Choroid plexus epithelial cell (primary cell): Measurements from ENCODE around the gene ADRA2B.

ENCODE experiments used
- DNase-seq: peaks from one replicate; pipeline ENCODE4 v3.0.0-alpha.2; 2010; ENCODE audit warnings: low read depth
- H3K4me3 ChIP-seq: 2 replicates; pipeline ENCODE4 v1.5.1; 2011; ENCODE audit warnings: low read depth, mild to moderate bottlenecking, control low read depth, low read length, moderate library complexity
- TF ChIP-seq, protein P1 (sequence below): conservative IDR thresholded peaks from 2 replicates; pipeline ENCODE4 v1.5.1; 2011; ENCODE audit warnings: low read depth, mild to moderate bottlenecking, control low read depth, inconsistent platforms, low read length, moderate library complexity

The ADRA2B gene

DNA sequence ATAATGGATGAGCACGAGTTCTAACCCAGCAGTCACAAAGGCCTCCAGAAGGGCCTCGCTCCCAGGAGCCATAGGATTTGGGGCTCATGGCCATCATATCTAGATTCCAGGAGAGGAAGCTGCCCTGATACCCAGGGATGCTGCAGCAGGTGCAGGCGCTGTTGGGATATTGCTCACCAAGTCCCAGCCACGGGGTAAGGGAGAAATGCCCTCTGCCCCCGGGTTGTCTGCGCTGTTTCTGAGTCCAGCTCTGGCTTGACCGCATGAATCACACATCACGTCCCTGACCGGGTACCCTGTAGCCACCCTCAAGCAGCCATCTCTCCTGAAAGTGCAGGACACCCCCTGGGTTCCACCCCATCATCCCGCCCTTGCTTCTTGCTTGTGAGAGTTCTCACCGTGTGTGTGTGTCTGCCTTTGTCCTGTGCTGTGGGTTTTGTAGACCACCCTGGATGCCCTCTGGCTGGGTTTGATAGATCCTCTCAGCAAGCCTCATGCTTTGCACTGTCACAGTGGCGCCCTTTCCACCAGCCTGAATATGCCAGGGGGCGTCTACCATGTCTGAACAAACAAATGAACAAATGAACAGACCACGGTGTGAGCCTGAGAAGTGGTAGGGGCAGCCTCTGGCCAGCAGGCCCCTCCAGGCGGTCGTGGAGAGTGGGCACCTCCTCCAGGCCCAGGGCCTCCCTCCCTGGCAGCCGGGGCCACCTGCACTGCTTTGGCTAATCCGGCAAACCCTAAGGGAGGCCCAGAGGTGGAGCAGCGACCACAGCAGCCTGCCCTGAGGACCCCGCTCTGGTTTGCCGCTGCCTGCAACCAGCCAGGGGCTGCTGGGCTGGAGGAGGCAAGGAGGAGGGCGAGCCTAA is 32.1 kb downstream of the ADRA2B start:
- no peak for DNase-seq
- no peak overlapping the region for H3K4me3 ChIP-seq
- TF ChIP-seq, protein P1, sequence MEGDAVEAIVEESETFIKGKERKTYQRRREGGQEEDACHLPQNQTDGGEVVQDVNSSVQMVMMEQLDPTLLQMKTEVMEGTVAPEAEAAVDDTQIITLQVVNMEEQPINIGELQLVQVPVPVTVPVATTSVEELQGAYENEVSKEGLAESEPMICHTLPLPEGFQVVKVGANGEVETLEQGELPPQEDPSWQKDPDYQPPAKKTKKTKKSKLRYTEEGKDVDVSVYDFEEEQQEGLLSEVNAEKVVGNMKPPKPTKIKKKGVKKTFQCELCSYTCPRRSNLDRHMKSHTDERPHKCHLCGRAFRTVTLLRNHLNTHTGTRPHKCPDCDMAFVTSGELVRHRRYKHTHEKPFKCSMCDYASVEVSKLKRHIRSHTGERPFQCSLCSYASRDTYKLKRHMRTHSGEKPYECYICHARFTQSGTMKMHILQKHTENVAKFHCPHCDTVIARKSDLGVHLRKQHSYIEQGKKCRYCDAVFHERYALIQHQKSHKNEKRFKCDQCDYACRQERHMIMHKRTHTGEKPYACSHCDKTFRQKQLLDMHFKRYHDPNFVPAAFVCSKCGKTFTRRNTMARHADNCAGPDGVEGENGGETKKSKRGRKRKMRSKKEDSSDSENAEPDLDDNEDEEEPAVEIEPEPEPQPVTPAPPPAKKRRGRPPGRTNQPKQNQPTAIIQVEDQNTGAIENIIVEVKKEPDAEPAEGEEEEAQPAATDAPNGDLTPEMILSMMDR = no peak

- TF ChIP-seq, protein P1 = no peak
- DNase-seq = no peak
- no peak overlapping the region for H3K4me3 ChIP-seq
Observed at GRCh38 chr2:96083064-96083939, 33.1 kb downstream of the ADRA2B start.

DNA sequence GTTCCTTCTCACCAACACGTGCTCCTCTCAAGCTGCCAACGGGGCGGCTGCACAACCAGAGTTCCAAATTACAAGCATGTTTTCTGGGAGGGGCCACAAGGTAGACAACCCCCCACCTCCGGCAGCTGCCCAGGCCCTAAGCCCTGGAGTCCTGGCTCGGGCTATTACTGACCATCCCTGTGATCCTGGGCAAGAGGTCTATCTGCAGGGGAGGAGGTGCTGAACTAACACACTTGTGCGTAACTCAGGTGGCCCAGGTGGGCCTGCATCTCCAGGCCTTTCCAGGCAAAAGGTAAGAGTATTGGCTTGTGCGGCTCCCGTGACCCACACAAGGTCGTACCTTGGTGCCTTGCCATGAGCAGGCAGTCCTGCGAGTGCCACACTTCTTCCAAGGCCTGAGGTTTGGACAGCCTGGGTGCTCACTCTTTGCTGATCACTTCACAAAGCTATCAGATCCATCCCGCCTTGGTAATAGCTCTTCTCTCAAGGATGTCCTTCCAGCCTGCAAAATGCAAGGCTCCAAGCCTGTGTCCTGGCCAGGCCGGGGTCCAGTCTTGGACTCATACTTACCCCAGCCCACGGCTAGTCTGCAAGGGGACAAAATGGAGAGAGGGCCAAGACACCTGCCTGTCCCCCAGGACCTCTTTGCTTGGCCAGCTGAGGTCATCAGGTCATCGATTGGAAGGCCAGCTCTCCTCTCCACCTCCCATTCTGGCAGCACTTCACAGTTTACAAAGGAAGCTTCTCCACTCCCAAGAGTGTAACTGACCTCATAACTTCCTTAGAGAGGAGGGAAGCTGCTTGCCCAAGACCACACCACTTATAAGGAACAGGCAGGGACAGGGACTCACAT is 33.9 kb downstream of the ADRA2B start:
- no peak for DNase-seq
- TF ChIP-seq, protein P1 = no peak

DNA sequence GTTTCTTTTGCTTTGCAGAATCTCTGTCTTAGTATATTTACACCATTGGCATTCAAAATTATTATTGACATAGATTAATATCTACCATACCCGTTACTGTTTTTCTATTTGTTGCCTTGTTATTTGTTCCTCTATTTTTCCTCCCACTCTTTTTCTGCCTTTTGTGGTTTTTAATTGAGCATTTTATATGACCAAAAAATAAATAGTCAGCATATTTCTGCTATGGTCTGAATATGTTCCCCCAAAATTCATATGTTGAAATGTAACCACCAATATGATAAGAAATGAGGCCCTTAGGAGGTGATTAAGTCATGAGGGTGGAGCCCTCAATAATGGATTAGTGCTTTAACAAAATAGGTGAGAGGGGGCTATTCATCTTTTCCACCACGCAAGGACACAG is 35.3 kb downstream of the ADRA2B start:
- H3K4me3 ChIP-seq = no peak overlapping the region
- DNase-seq = no peak
- TF ChIP-seq, protein P1 = no peak

More for the DNA sequence above, 33.9 kb downstream of the ADRA2B start:
- no peak overlapping the region for H3K4me3 ChIP-seq

DNA sequence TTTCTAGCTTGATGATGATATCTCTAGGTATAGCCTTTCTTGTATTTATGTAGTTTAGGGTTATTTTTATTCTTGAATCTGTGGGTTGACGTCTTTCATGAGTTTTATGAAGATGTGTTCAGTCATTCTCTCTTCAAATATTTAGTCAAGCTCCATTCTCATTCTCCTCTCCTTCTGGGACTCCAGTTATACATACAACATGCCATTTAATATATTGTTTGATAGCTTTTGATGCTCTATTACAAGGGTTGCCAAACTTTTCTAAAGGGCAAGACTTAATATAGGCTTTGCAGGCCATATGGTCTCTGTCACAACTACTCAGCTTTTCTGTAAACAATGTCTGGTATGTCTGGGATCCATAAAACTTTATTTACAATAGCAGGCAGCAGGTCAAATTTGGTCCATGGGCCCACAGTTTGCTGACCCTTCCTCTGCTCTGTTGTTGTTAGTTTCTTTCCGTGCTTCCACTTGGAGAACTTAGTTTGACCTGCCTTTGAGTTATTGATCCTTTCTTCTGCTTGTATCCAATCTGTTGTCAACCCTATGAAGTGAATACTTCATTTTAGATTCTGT is 41.1 kb downstream of the ADRA2B start:
- DNase-seq = no peak
- H3K4me3 ChIP-seq = no peak overlapping the region
- TF ChIP-seq, protein P1 = no peak

- no peak for DNase-seq
- H3K4me3 ChIP-seq = no peak overlapping the region
- TF ChIP-seq, protein P1 = no peak
Observed at GRCh38 chr2:96074156-96074555, 42.2 kb downstream of the ADRA2B start.
